Islet of Langerhans (tissue), 1 donor: Measurements from ENCODE around the gene NPR1.

Experiments
- FAIRE-seq: peaks from one replicate; lab custom pipeline; 2011; peaks lifted over from hg19 to GRCh38; lab: Jason Lieb, UNC

The NPR1 gene

GRCh38 chr1:153728305-153729066, 50.0 kb downstream of the NPR1 start:
- FAIRE-seq, result no peak

GRCh38 chr1:153730468-153730988, 52.0 kb downstream of the NPR1 start:
- no peak for FAIRE-seq

GRCh38 chr1:153733970-153734369, 55.5 kb downstream of the NPR1 start:
- FAIRE-seq, result peak; percentile 21

- FAIRE-seq, result no peak
These were observed 56.1 kb downstream of the NPR1 start for GRCh38 chr1:153734396-153735089.

- no peak for FAIRE-seq
These were observed 56.6 kb downstream of the NPR1 start for GRCh38 chr1:153735090-153735420.

- FAIRE-seq, result no peak
These were observed 63.5 kb downstream of the NPR1 start for GRCh38 chr1:153741986-153742385.

GRCh38 chr1:153742411-153743142, 64.1 kb downstream of the NPR1 start:
- FAIRE-seq, result peak; percentile 75
